Left colon (tissue), 2 donors: ENCODE results near the gene RGP1. TPM values are rescaled to one million over a fixed set of nuclear protein-coding genes. Genes with fewer than 3 reads are reported as not detected.

Experiments
- ATAC-seq: fragments of 200-7000 bp; cut with Tn5 transposase; one replicate; pipeline ENCODE4 v1.9.1; 2020; ENCODE audit warnings: mild to moderate bottlenecking, moderate library complexity
- DNase-seq, 2 donors: peaks; one replicate each; pipeline ENCODE4 v3.0.0-alpha.2; 2020
- intact Hi-C, 2 donors: fragments of 100-400 bp; cut with DNase I in 1 of 2; cut with micrococcal nuclease in 1 of 2; formaldehyde crosslinking; loops; one replicate each; pipeline versions ENCODE4 v1.11.2 to v1.14.0; 2022; cut with DNase I, micrococcal nuclease
- total RNA-seq, 2 donors: library from RNA; stranded (reverse); fragmentation: NEBNext Ultra II Directional; extraction: Animal tissue kit (Norgen Biotek cat#: 25700); gene quantifications; one replicate each; pipeline ENCODE4 v1.2.1, GENCODE V29; 2021
- donor health status: DM: no; HTN: no; CAD: no.
- donor health status: DM: yes; HTN: yes; CAD: no.

RGP1 gene
- total RNA-seq, 2 donors from 2014 or later, result 54.8 to 56.3 TPM

DNA sequence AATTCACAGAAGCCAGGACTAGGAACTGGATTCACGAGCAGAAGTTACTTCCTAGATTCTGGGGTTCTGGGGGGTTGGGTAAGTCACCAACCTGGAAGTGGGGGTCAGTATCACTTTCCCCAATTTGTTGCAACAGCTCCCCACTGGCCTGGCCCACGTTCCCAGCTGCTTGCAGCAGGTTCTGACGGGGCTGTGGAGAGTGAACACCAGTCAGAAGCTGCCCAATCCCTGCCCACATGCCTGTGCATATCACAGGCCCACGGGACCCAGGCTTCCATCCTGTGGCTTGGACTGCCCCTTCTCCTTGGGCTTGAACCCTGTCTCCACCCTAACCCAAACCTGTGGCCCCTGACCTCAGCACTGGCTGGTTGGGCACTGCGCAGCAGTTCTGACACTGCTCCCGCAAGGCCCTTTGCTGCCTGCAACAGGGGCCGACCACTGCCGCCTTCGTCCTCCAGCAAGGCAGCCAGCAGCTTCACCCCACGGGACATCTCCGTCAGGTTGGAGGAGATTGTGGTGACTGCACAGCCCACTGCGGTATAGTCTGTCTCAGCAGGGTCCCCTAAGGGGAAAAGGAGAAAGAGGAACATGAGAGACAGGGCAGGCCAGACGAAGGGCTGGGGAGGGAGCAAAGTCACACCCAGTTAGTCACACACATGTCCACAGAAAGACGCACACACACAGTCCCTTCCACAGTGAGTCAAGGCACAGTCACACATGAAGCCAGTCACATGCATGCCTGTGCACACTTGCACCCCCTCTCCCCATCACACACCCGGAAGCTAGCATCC, 30.2 kb upstream of the RGP1 start:
- intact Hi-C loops, result no loop called here
- ATAC-seq (no peak), DNase-seq (no peak)

DNA sequence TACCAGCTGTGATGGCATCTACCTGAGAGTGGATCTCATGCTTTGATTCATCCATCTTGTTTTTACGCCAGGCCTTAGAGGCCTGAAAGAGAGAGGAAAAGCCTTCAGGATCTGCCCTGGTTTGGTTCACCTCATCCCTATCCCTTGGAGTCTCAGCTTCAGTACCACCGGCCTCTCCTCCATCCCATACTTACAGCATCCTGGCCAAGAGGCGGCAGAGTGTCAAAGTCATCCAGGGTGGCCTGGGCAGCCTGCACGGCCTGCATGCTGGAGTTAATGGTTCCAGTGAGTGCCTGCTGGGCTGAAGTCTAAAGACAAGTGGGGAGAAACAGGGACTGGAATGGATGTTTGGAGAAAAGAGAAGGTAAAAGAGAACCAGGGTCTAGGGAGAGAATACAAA, 29.5 kb upstream of the RGP1 start:
- intact Hi-C loops, result no loop called here
- DNase-seq (no peak), ATAC-seq (no peak)

DNA sequence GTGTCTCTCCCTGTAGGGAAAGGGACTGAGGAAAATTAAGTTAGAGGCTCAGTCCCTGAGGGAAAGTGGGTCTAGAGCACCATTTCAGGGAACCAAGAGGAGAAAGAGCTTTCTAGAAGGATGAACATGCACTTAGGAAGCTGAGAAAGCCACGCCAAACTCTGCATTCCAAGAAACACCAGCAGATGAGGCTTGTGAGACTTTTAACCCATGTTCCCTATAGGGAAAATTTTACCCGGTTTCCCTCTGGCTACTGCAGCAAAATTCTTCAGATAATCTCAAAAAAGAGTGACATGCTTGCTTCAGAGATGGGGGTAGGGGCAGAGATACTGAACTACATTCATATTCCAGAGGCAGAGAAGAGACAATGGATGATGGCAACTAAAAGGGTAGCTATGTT, 25.7 kb upstream of the RGP1 start:
- no peak for DNase-seq
- intact Hi-C loops, result no loop called here
- no peak for ATAC-seq

DNA sequence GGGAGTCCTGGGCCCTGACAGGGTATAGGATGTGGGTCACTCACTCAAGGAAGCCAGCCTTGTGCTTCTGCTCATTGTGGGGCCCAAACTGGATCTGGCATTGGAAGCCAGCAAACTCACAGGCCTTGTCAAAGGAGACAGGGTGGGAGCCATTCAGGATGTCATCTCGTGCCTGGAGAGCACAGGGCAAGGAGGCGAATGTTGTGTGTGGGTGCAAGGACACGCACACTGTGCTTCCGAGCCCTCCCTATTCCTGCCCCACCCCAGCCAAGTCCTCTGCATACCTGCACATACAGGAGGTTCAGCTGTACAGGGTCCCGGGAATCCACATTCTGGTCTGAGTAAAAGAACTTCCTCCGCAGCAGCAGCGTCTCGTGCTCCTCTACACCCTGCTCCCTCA, 25.2 kb upstream of the RGP1 start:
- intact Hi-C loops, result no loop called here
- no peak for ATAC-seq
- no peak for DNase-seq

DNA sequence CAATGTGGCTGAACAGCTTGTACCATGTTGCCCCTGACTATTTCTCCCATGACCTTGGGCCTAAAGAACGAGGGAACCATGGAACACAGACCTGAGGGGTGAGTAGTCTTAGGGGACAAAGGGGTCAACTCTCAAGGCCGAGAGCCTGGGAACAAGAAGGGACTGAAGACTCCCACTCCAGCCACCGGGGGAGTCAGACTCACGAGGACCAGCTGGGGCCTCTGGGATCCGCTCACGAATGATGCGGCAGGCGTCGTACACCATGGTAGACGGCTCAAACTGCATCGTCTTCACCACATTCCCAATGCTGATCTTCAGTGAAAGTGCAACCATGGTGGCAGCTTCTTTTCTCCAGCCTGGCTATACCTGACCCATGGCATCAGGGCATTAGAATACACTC, 23.7 kb upstream of the RGP1 start:
- ATAC-seq (no peak), DNase-seq (no peak)
- intact Hi-C loops, result no loop called here

DNA sequence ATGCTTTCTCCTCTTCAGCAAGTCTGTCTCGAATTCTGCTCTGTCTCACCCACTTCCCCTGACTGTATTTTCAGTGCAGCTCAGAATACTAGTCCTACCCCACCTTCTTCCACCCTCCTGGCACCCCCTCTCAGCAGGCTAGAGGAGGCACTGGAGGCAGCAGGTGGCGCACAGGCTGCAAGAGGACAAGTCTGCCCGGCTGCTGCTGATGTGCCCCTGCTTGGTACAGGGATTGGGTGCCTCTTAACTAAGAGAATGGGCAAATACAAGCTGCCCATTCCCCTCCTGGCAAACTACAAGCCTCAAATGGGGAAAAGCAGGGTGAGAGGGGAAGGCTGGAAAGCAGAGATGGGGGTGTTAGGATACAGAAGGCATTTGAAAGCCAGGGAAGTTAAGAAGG, 22.2 kb upstream of the RGP1 start:
- peak; percentile 9 for ATAC-seq
- peak; percentile 46 to 63 for DNase-seq
- intact Hi-C loops, result no loop called here

DNA sequence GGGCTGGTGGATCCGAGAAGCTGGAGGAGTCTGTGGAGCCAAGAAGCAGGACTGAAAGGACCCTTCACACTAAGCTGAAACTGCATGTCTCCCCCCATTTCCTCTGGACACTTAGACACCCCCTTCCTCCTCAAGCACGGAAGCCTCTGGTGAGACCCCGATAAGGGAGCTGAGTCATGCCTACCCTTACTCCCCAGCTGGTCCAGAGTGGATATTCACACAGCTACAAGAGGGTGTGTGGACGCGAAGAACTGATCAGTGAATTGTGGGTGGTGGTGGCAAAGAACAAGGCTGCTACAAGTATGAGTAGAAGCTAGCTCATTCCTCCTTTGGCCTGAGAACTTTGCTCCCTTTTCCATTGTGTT, 21.4 kb upstream of the RGP1 start:
- intact Hi-C loops, result no loop called here
- no peak for DNase-seq
- ATAC-seq, result no peak

DNA sequence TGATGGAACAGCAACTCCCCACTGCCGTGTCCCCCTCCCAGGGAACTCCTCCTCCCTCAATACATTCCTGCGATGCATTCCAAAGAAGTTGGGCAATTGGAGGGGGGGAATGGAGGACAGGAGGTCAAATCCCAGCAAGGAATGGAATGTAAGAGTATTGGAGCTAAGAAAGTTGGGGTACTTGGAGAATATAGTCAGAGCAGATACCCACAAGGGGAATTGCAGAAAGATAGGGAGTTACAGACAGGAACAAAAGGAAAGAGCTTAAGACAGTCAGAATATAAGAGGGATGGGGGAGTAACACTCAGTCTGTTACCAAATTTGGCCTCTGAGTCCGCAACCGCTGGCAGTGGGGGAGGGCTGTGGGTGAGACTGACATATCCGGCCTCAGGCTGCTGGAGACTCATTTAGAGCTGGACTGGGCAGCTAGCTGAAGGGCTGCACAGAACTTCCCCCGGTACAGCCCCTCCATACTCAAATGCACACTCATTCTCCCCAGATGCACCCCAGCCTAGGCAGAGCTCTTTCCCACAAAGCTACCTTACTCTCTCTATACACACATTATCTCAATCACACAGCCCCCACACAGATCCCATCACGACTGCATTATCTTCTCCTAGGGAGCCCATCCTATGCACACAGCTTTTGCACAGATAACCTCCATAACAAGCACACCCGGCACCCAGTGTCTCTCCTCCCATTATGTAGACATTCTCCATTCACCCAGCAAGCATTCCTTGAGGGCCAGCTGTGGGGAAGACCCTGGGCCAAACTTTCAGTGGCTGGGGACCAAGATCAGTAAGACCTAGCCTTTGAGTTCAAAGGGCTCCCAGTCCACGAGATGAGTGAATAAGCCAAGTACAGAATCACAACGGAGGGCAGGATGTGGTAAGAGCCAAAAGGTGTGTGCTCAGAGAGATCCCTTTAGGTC, 20.8 kb upstream of the RGP1 start:
- ATAC-seq, result no peak
- peak; percentile 67 to 80 for DNase-seq
- intact Hi-C loops, result no loop called here

DNA sequence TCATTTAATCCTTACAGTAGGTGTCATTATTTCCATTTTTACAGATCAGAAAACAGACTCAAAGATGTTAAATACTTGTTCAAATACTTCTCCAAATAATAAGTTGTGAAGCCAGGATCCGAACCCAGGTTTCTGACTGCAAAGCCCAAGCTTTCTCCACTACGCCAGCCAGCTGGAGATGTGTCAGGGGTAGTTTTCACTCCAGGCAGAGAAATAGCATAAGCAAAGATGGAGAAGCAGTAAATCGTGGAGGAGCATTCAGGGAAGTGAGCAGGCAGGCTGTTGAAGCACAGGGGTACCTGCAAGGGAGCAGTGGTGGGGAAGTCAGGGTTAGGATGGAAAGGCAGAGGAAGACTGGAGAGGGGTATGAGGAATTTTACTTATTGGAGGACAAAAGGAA, 20.0 kb upstream of the RGP1 start:
- ATAC-seq (no peak), DNase-seq (no peak)
- intact Hi-C loops, result no loop called here

DNA sequence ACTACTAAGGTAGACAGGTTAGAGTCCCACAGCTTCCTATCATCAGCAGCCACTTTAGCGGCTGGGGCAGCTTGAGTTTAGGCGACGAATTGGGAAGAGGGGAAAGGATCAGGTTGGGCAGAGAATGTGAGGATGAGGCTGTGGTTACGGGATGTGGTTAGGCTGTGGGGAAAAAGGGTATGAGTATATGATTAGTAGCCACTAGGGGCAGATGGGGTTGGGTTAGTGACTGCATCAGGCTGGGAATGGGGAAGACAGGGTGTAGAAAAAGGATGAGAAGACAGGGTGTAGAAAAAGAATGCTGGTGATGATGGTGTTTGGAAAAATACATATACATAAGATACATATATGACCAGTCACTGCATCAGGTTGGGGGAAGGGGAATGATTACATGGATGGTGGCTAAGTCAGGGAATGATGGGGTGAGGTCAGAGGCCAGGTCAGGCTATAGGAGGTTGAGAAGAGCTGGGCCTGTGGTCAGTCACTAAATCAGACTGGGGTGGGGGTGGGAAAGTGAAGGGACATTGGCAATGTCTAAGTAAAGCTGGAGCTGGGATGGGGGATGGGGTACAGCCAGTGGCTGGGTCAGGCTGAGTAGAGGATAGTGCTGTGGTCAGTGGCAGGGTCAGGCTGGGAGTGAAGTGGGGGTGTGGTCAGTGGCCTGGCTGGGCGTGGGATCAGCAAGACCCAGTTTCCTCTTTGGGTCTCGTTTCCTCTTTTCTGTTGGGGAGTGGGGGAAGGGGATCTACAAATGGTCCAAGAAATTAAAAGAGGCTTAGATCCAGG, 19.2 kb upstream of the RGP1 start:
- peak; percentile 53 to 64 for DNase-seq
- no peak for ATAC-seq
- intact Hi-C loops, result loop anchor here in 1 of 2 donors (10.0 kb wide), 1 partner anchor 75 kb away; the partner anchor contains the start of genes CCDC107, RMRP and SIT1

DNA sequence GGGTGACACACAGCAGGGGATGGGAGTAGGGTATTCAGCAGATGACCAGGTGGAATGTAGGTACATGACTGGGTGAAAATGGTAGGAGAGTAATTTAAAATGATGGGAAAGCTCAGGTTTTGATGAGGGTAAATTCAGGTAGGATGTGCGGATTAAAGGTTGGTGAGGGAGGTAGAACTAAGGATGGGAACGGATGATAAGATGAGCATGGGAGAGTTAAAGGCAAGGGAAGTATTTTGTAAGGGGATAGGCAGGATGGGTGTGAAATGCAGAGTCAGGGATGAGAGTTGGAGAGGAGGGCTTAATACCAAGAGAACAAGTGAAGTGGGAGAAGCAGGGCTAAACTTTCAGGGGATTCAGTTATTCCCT, 18.6 kb upstream of the RGP1 start:
- no peak for ATAC-seq
- DNase-seq, result no peak
- intact Hi-C loops, result loop anchor here in 1 of 2 donors (10.0 kb wide), 1 partner anchor 76 kb away; the partner anchor contains the start of genes CCDC107, RMRP and SIT1

DNA sequence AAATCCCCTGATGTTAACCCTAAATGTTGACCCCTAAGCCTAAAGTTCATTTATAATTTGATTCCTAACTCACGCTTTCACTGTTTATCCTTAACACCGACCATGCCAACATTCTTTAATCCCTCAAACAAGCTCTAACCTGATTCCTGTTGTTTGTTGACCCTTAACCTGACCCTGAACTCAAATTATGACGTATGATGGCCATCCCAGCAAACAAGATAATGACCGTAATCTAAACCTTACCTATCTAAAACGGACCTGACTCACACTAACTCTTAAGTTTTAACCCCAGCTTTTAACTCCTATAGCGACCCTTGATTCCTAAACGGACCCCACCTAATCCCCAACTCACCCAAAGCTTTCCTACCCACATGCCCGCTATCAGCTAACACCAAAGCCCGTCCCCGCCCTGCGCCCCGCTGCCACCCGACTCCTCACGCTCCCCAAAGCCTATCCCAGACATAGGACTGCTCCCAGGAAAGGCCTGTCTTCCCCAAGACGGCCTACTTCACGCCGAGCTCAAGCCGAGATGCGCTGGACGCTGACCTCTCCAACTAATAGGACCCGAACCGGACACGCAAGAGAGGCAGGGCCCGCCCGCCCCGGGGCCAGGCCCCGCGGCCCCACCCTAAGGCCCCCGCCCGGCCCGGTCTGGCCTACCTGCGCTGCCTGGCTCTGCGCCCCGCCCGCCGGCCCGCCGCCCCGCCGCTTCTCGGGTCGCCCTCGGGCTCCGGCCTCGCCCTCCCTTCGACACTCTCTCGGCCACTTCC, 17.5 kb upstream of the RGP1 start:
- ATAC-seq (no peak), DNase-seq (no peak)
- intact Hi-C loops, result loop anchor here in 1 of 2 donors (10.0 kb wide), 1 partner anchor 77 kb away; the partner anchor contains the start of genes CCDC107, RMRP and SIT1

DNA sequence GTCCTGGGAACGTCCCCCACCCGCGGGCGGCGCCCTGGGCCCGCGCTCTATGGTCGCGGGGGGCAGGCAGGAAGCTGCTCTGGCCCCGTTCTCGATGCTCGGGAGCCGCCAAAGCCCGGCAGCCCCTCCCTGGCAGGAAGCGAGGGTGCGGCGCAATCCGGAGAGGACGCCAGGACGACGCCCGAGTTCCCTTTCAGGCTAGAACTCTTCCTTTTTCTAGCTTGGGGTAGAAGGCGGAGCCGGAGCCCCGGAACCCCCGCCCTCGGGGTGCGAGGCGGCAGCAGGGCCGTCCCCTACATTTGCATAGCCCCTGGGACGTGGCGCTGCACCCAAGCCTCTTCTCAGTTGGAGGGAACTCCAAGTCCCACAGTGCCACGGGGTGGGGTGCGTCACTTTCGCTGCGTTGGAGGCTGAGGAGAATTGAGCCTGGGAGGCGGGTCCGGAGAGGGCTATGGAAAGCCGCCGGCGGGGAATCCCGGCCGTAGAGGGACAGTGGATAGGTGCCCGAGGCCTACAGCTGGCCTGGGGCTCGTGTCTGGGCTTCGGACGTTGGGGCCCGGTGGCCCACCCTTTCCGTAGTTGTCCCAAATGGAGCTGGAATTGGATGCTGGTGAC, 16.8 kb upstream of the RGP1 start, which contains the start of the genes CREB3 and TLN1:
TSS of gene CREB3 (plus strand) at position 482 of the 615 bp plus-strand sequence. CDS start at position 589, 107 bp downstream.
TSS of gene TLN1 (minus strand) at position 11 of the 615 bp plus-strand sequence. CDS start 6,501 bp downstream, outside the sequence.
- ATAC-seq, result peak; percentile 78
- intact Hi-C loops, result loop anchor here in 1 of 2 donors (10.0 kb wide), 1 partner anchor 77 kb away; the partner anchor contains the start of genes CCDC107, RMRP and SIT1
- peak; percentile 97 to 99 for DNase-seq

DNA sequence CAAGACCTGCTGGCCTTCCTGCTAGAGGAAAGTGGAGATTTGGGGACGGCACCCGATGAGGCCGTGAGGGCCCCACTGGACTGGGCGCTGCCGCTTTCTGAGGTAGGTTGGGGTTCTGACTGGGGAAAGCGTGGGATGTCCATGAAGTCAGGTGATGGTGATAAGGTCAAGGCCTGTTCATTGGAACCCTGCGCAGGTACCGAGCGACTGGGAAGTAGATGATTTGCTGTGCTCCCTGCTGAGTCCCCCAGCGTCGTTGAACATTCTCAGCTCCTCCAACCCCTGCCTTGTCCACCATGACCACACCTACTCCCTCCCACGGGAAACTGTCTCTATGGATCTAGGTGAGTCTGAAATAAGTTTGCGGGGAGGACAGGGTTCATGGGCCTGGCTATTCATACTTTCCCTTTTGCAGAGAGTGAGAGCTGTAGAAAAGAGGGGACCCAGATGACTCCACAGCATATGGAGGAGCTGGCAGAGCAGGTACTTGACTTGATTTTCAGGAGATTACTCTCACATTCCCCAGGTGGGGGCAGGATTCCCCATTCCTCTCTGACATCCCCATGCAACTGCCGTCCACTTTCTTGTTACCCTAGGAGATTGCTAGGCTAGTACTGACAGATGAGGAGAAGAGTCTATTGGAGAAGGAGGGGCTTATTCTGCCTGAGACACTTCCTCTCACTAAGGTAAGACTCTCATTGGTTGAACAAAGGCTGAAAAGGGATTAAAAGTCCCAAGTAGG, 16.1 kb upstream of the RGP1 start:
- intact Hi-C loops, result loop anchor here in 1 of 2 donors (10.0 kb wide), 1 partner anchor 78 kb away; the partner anchor contains the start of genes CCDC107, RMRP and SIT1
- DNase-seq (peak in 1 of 2 donors; percentile 59), ATAC-seq (peak; percentile 17)

DNA sequence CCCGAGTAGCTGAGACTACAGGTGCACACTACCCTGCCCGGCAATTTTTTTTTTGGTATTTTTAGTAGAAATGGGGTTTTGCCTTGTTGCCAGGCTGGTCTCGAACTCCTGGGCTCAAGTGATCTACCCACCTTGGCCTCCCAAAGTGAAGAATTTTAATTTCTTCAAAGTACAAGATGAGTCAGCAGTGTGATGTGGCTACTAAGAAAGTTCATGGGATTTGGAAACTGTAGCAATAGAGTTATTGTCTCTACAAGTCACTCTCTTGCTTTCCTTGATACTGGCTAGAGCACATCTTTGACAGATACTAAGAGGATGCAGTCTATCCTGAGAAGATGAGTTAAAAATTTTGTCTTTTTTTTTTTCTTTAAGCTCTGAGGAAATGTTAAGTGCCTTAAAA, 15.0 kb upstream of the RGP1 start:
- DNase-seq (no peak), ATAC-seq (no peak)
- intact Hi-C loops, result loop anchor here in 1 of 2 donors (10.0 kb wide), 1 partner anchor 79 kb away; the partner anchor contains the start of genes CCDC107, RMRP and SIT1

DNA sequence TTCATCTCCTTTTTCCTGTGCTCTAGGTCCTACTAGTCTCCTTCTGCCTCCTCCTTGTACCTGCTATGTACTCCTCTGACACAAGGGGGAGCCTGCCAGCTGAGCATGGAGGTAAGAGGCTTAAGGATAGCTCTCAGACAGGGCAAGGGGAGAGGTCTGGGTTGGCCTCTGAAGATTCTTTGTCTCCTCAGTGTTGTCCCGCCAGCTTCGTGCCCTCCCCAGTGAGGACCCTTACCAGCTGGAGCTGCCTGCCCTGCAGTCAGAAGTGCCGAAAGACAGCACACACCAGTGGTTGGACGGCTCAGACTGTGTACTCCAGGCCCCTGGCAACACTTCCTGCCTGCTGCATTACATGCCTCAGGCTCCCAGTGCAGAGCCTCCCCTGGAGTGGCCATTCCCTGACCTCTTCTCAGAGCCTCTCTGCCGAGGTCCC, 12.9 kb upstream of the RGP1 start:
- DNase-seq, result peak; percentile 68 to 71
- ATAC-seq, result peak; percentile 19
- intact Hi-C loops, result loop anchor here in 1 of 2 donors (10.0 kb wide), 1 partner anchor 81 kb away; the partner anchor contains the start of genes CCDC107, RMRP and SIT1
